ENCODE results near the gene QPRT. TPM values are rescaled to one million over a fixed set of nuclear protein-coding genes. Genes with fewer than 3 reads are reported as not detected.

Gene QPRT
- total RNA-seq, 1 experiment from 2014 or later: 0.52 TPM

DNA sequence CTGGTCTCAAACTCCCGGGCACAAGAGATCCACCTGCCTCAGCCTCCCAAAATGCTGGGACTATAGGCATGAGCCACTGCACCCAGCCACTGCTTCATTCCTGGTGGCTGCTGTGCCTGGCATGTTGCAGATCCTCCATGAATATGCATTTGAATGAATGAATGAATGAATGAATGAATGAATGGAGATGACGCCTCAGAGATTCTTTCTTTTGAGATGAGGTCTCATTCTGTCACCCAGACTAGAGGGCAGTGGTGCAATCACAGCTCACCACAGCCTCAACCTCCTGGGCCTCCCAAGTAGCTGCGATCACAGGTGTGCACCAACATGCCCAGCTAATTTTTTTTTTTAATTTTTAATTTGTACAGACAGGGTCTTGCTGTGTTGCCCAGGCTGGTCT, 10.7 kb upstream of the QPRT start:
- Histone ChIP-seq H3K4me3 (replicated peaks in 1 of 2; ENCODE audit: low read depth in 1 of 2, low read length in 2 of 2) (no peak overlapping the region), H3K36me3 (ENCODE audit: control insufficient read depth in 1 of 2, insufficient read depth in 2 of 2, low read length in 2 of 2) (no peaks in the 10 kb centered on the region), H3K27me3 (ENCODE audit: insufficient read depth, low read length) (no peaks in the 10 kb centered on the region), H3K27ac (ENCODE audit: low read depth, low read length) (no peak overlapping the region), H3K4me1 (ENCODE audit: control insufficient read depth in 1 of 2, insufficient read depth in 2 of 2, low read length in 2 of 2) (no peaks in the 10 kb centered on the region; a peak in 1 of 4 replicates), H4K20me1 (ENCODE audit: insufficient read depth) (no peaks in the 10 kb centered on the region), H3K4me2 (ENCODE audit: low read length) (no peak overlapping the region), H3K79me2 (ENCODE audit: insufficient read depth, low read length) (no peaks in the 10 kb centered on the region), H2AFZ (ENCODE audit: low read depth, low read length, poor library complexity, severe bottlenecking) (no peak overlapping the region), H3K9ac (ENCODE audit: low read length) (no peak overlapping the region), H3K9me3 (ENCODE audit: control insufficient read depth in 1 of 2, insufficient read depth in 1 of 2, low read depth in 1 of 2, low read length in 2 of 2) (no peaks in the 10 kb centered on the region), H3K9me2 (ENCODE audit: insufficient read depth) (no peaks in the 10 kb centered on the region)
- ATAC-seq: no peak
- ChIA-PET CTCF (no interaction called here), POLR2A (no interaction called here), RAD21 (ENCODE audit: low non-redundant PET in 1 of 2, low total read pairs in 2 of 2, uncharacterized antibody in 2 of 2, unreplicated experiment in 2 of 2) (no interaction called here)
- intact Hi-C loops (cut with micrococcal nuclease): no loop called here
- TF ChIP-seq, protein P1, sequence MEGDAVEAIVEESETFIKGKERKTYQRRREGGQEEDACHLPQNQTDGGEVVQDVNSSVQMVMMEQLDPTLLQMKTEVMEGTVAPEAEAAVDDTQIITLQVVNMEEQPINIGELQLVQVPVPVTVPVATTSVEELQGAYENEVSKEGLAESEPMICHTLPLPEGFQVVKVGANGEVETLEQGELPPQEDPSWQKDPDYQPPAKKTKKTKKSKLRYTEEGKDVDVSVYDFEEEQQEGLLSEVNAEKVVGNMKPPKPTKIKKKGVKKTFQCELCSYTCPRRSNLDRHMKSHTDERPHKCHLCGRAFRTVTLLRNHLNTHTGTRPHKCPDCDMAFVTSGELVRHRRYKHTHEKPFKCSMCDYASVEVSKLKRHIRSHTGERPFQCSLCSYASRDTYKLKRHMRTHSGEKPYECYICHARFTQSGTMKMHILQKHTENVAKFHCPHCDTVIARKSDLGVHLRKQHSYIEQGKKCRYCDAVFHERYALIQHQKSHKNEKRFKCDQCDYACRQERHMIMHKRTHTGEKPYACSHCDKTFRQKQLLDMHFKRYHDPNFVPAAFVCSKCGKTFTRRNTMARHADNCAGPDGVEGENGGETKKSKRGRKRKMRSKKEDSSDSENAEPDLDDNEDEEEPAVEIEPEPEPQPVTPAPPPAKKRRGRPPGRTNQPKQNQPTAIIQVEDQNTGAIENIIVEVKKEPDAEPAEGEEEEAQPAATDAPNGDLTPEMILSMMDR (IDR thresholded peaks at IDR 0.05 in 2 of 3, conservative IDR thresholded peaks at IDR 0.05 in 1 of 3; ENCODE audit: borderline replicate concordance in 1 of 3, insufficient read depth in 1 of 3, low read depth in 2 of 3, low read length in 2 of 3): no peak
- no peak for TF ChIP-seq MAX (IDR thresholded peaks at IDR 0.05)
- no peak for TF ChIP-seq EZH2phosphoT487 (IDR thresholded peaks at IDR 0.05; ENCODE audit: borderline replicate concordance)
- no peak for DNase-seq (ENCODE audit: low read depth, low spot score)
- BruUV-seq (replicated peaks): no TSS peak

- intact Hi-C loops (cut with micrococcal nuclease): no loop called here
- no peaks in the 10 kb centered on the region for H3K27me3 ChIP-seq (ENCODE audit: insufficient read depth, low read length)
- ChIA-PET CTCF (no interaction called here), POLR2A (no interaction called here), RAD21 (ENCODE audit: low non-redundant PET in 1 of 2, low total read pairs in 2 of 2, uncharacterized antibody in 2 of 2, unreplicated experiment in 2 of 2) (no interaction called here)
- no peaks in the 10 kb centered on the region for H3K79me2 ChIP-seq (ENCODE audit: insufficient read depth, low read length)
- ATAC-seq: no peak
- BruUV-seq (replicated peaks): no TSS peak
- TF ChIP-seq ZFX (IDR thresholded peaks at IDR 0.05): no peak
- no peak for TF ChIP-seq EZH2phosphoT487 (IDR thresholded peaks at IDR 0.05; ENCODE audit: borderline replicate concordance)
- TF ChIP-seq, protein P2, sequence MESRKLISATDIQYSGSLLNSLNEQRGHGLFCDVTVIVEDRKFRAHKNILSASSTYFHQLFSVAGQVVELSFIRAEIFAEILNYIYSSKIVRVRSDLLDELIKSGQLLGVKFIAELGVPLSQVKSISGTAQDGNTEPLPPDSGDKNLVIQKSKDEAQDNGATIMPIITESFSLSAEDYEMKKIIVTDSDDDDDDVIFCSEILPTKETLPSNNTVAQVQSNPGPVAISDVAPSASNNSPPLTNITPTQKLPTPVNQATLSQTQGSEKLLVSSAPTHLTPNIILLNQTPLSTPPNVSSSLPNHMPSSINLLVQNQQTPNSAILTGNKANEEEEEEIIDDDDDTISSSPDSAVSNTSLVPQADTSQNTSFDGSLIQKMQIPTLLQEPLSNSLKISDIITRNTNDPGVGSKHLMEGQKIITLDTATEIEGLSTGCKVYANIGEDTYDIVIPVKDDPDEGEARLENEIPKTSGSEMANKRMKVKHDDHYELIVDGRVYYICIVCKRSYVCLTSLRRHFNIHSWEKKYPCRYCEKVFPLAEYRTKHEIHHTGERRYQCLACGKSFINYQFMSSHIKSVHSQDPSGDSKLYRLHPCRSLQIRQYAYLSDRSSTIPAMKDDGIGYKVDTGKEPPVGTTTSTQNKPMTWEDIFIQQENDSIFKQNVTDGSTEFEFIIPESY (IDR thresholded peaks at IDR 0.05; ENCODE audit: extremely low read depth, insufficient replicate concordance, low read length): no peak
- TF ChIP-seq, protein P3, sequence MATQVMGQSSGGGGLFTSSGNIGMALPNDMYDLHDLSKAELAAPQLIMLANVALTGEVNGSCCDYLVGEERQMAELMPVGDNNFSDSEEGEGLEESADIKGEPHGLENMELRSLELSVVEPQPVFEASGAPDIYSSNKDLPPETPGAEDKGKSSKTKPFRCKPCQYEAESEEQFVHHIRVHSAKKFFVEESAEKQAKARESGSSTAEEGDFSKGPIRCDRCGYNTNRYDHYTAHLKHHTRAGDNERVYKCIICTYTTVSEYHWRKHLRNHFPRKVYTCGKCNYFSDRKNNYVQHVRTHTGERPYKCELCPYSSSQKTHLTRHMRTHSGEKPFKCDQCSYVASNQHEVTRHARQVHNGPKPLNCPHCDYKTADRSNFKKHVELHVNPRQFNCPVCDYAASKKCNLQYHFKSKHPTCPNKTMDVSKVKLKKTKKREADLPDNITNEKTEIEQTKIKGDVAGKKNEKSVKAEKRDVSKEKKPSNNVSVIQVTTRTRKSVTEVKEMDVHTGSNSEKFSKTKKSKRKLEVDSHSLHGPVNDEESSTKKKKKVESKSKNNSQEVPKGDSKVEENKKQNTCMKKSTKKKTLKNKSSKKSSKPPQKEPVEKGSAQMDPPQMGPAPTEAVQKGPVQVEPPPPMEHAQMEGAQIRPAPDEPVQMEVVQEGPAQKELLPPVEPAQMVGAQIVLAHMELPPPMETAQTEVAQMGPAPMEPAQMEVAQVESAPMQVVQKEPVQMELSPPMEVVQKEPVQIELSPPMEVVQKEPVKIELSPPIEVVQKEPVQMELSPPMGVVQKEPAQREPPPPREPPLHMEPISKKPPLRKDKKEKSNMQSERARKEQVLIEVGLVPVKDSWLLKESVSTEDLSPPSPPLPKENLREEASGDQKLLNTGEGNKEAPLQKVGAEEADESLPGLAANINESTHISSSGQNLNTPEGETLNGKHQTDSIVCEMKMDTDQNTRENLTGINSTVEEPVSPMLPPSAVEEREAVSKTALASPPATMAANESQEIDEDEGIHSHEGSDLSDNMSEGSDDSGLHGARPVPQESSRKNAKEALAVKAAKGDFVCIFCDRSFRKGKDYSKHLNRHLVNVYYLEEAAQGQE (IDR thresholded peaks at IDR 0.05; ENCODE audit: low read depth): no peak
- H3K36me3 ChIP-seq (ENCODE audit: control insufficient read depth in 1 of 2, insufficient read depth in 2 of 2, low read length in 2 of 2): no peaks in the 10 kb centered on the region
- H3K9me2 ChIP-seq (ENCODE audit: insufficient read depth): no peaks in the 10 kb centered on the region
- DNase-seq (ENCODE audit: low read depth, low spot score): no peak
- no peaks in the 10 kb centered on the region for H3K9me3 ChIP-seq (ENCODE audit: control insufficient read depth in 1 of 2, insufficient read depth in 1 of 2, low read depth in 1 of 2, low read length in 2 of 2)
- no peak overlapping the region for H3K4me2 ChIP-seq (ENCODE audit: low read length)
- H3K27ac ChIP-seq (ENCODE audit: low read depth, low read length): no peak overlapping the region
- no peaks in the 10 kb centered on the region for H4K20me1 ChIP-seq (ENCODE audit: insufficient read depth)
- H2AFZ ChIP-seq (ENCODE audit: low read depth, low read length, poor library complexity, severe bottlenecking): no peak overlapping the region
- peaks cover 0 to 5% of the 10 kb centered on the region in 2 experiments; a peak in 2 of 4 replicates for H3K4me1 ChIP-seq (ENCODE audit: control insufficient read depth in 1 of 2, insufficient read depth in 2 of 2, low read length in 2 of 2)
- no peak overlapping the region for H3K4me3 ChIP-seq (replicated peaks in 1 of 2; ENCODE audit: low read depth in 1 of 2, low read length in 2 of 2)
- no peak overlapping the region for H3K9ac ChIP-seq (ENCODE audit: low read length)
These were observed 5.5 kb upstream of the QPRT start for GRCh38 chr16:29673501-29673900.

All from HCT116 (cell line).